ENCODE results near the gene TUBB4B.

TUBB4B gene

GRCh38 chr9:137240841-137241489 lies at the start of gene TUBB4B:
Gene TUBB4B, plus strand, starts transcription at chr9:137241287. Its CDS starts 74 bp downstream, at chr9:137241361.
- DNase-seq: peak; percentile 100

- no peak for DNase-seq
These were observed 49.2 kb upstream of the TUBB4B start for GRCh38 chr9:137191691-137192447.

GRCh38 chr9:137192448-137192780 lies 48.7 kb upstream of the TUBB4B start:
- no peak for DNase-seq

- no peak for DNase-seq
These were observed 48.2 kb upstream of the TUBB4B start for GRCh38 chr9:137192859-137193258.

- DNase-seq: no peak
These were observed 47.3 kb upstream of the TUBB4B start for GRCh38 chr9:137193771-137194170.

- DNase-seq: no peak
These were observed 46.7 kb upstream of the TUBB4B start for GRCh38 chr9:137194388-137194787.

- no peak for DNase-seq
These were observed 46.2 kb upstream of the TUBB4B start for GRCh38 chr9:137194909-137195308.

GRCh38 chr9:137195525-137196220 lies 45.4 kb upstream of the TUBB4B start:
- DNase-seq: no peak

GRCh38 chr9:137198051-137198901 lies 42.8 kb upstream of the TUBB4B start:
- DNase-seq: no peak

- no peak for DNase-seq
These were observed 42.2 kb upstream of the TUBB4B start for GRCh38 chr9:137198902-137199283.

GRCh38 chr9:137199411-137200121 lies 41.5 kb upstream of the TUBB4B start:
- no peak for DNase-seq

- DNase-seq: peak; percentile 98
These were observed 40.5 kb upstream of the TUBB4B start, which contains the start of gene TPRN for GRCh38 chr9:137200311-137201204. Gene TPRN, minus strand, starts transcription at chr9:137200741. Its CDS starts 30 bp downstream, at chr9:137200711.

- DNase-seq: no peak
These were observed 39.8 kb upstream of the TUBB4B start for GRCh38 chr9:137201205-137201868.

GRCh38 chr9:137202966-137203365 lies 38.1 kb upstream of the TUBB4B start:
- no peak for DNase-seq

GRCh38 chr9:137204731-137205125 lies 36.4 kb upstream of the TUBB4B start:
- no peak for DNase-seq

- DNase-seq: peak; percentile 92
These were observed 35.7 kb upstream of the TUBB4B start, which contains the start of the genes NDOR1 and TMEM203 for GRCh38 chr9:137205126-137206069. Gene NDOR1, plus strand, starts transcription at chr9:137205700. Its CDS starts 78 bp downstream, at chr9:137205778. Gene TMEM203, minus strand, starts transcription at chr9:137205648. Its CDS starts 234 bp downstream, at chr9:137205414.

- DNase-seq: no peak
These were observed 34.5 kb upstream of the TUBB4B start for GRCh38 chr9:137206602-137207001.

GRCh38 chr9:137211532-137211931 lies 29.6 kb upstream of the TUBB4B start:
- no peak for DNase-seq

GRCh38 chr9:137212520-137212919 lies 28.6 kb upstream of the TUBB4B start:
- no peak for DNase-seq

Measured in CD4-positive, alpha-beta T cell treated with Interleukin-10 for 1 hour (primary cell).